B cell (primary cell): Measurements from ENCODE around the gene UCP2. TPM values are rescaled to one million over a fixed set of nuclear protein-coding genes. Genes with fewer than 3 reads are reported as not detected.

Source experiments
- ATAC-seq: fragments of 200-7000 bp; cut with Tn5 transposase; one replicate; pipeline ENCODE4 v1.10.0; 2021; ENCODE audit warnings: low read depth, mild to moderate bottlenecking, moderate number of reproducible peaks, moderate library complexity
- CTCF ChIA-PET: fragments of 350-600 bp; sonication (Branson Sonifier 250); formaldehyde crosslinking; loops from one replicate; lab custom pipeline; 2021; ENCODE audit warnings: antibody characterized with exemption, inconsistent platforms; lab: Charles Lee
- POLR2A ChIA-PET: fragments of 350-600 bp; sonication (Branson Sonifier 250); formaldehyde crosslinking; loops from one replicate; lab custom pipeline; 2021; ENCODE audit warnings: antibody characterized with exemption; lab: Charles Lee
- DNase-seq: peaks from one replicate; pipeline ENCODE4 v3.0.0; 2013
- H2AFZ ChIP-seq: 2 replicates; pipeline ENCODE4 v1.6.1; 2012; ENCODE audit warnings: mild to moderate bottlenecking, low read depth, low read length; ENCODE audit not compliant: insufficient read depth, poor library complexity, severe bottlenecking
- H3K27ac ChIP-seq, 2 donors: 1 replicate in 1 of 2; 2 replicates in 1 of 2; pipeline ENCODE4 v1.5.1; 2012 to 2013; ENCODE audit warnings: low read length in 2 of 2, mild to moderate bottlenecking in 2 of 2, moderate library complexity in 1 of 2
- H3K27me3 ChIP-seq, 4 experiments: fragments of 200-600 bp in 1 of 4; sonication (generic) in 1 of 4; replicated peaks in 1 of 4; 1 replicate in 2 of 4; 2 replicates in 2 of 4; pipeline versions ENCODE4 v1.6.1 to v1.7.0; 2013 to 2016; ENCODE audit warnings: low read length in 3 of 4, mild to moderate bottlenecking in 2 of 4, mixed read lengths in 1 of 4, moderate library complexity in 1 of 4; ENCODE audit not compliant: insufficient read depth in 4 of 4, control insufficient read depth in 3 of 4; ENCODE audit errors: control extremely low read depth in 1 of 4
- H3K36me3 ChIP-seq, 2 experiments: replicated peaks in 1 of 2; 1 replicate in 1 of 2; 2 replicates in 1 of 2; pipeline versions ENCODE4 v1.6.1 to v1.7.1; 2013; ENCODE audit warnings: low read length in 1 of 2; ENCODE audit not compliant: insufficient read depth in 2 of 2, control insufficient read depth in 1 of 2; ENCODE audit errors: control extremely low read depth in 1 of 2, extremely low read depth in 1 of 2
- H3K4me1 ChIP-seq, 2 donors: fragments of 200-600 bp in 1 of 2; sonication (generic) in 1 of 2; 1 replicate in 1 of 2; 2 replicates in 1 of 2; pipeline versions ENCODE4 v1.5.1 to v1.6.1; 2013 to 2017; ENCODE audit warnings: low read length in 2 of 2; ENCODE audit not compliant: control insufficient read depth in 2 of 2, insufficient read depth in 2 of 2
- H3K4me2 ChIP-seq: replicated peaks from 2 replicates; pipeline ENCODE3; 2012; ENCODE audit warnings: mild to moderate bottlenecking, low read depth, low read length; ENCODE audit not compliant: poor library complexity, severe bottlenecking
- H3K4me3 ChIP-seq, 5 experiments: fragments of 200-600 bp in 1 of 5; sonication (generic) in 1 of 5; 1 replicate in 3 of 5; 2 replicates in 2 of 5; pipeline versions ENCODE4 v1.5.1 to v1.7.0; 2011 to 2016; ENCODE audit warnings: low read length in 4 of 5, mild to moderate bottlenecking in 4 of 5, low read depth in 2 of 5, control low read depth in 1 of 5, moderate library complexity in 1 of 5; ENCODE audit not compliant: insufficient read depth in 1 of 5; ENCODE audit errors: control extremely low read depth in 1 of 5, extremely low read depth in 1 of 5
- H3K79me2 ChIP-seq: fragments of 200-600 bp; sonication (generic); one replicate; pipeline ENCODE4 v1.6.0; 2016; ENCODE audit warnings: low read length; ENCODE audit not compliant: control insufficient read depth, insufficient read depth
- H3K9ac ChIP-seq: fragments of 200-600 bp; sonication (generic); 2 replicates; pipeline ENCODE4 v1.6.1; 2017; ENCODE audit warnings: mild to moderate bottlenecking, low read length, moderate library complexity
- H3K9me3 ChIP-seq, 3 donors: one replicate each; pipeline versions ENCODE4 v1.6.1 to v1.7.1; 2013; ENCODE audit warnings: low read length in 2 of 3; ENCODE audit not compliant: control insufficient read depth in 2 of 3, insufficient read depth in 1 of 3; ENCODE audit errors: control extremely low read depth in 1 of 3
- H4K20me1 ChIP-seq: 2 replicates; pipeline ENCODE4 v1.6.0; 2012; ENCODE audit warnings: mild to moderate bottlenecking, low read length; ENCODE audit not compliant: insufficient read depth, control insufficient read depth, poor library complexity, severe bottlenecking
- H3K27ac Mint-ChIP-seq: one replicate; pipeline ENCODE4 v1.8.0; 2021; ENCODE audit warnings: mixed read lengths
- H3K27me3 Mint-ChIP-seq: one replicate; pipeline ENCODE4 v1.8.0; 2021; ENCODE audit warnings: mixed read lengths
- H3K4me1 Mint-ChIP-seq: one replicate; pipeline ENCODE4 v1.8.0; 2021; ENCODE audit warnings: mixed read lengths
- H3K4me3 Mint-ChIP-seq: one replicate; pipeline ENCODE4 v1.8.0; 2021; ENCODE audit warnings: mixed read lengths
- H3K9me3 Mint-ChIP-seq: one replicate; pipeline ENCODE4 v1.8.0; 2022; ENCODE audit warnings: mixed read lengths; ENCODE audit not compliant: insufficient read depth
- EZH2 ChIP-seq: IDR thresholded peaks from 2 replicates; pipeline ENCODE4 v1.6.1; 2012; ENCODE audit warnings: borderline replicate concordance, low read depth, mild to moderate bottlenecking, moderate library complexity, low read length; ENCODE audit not compliant: insufficient read depth, poor library complexity, severe bottlenecking
- WGBS: methylation state at CpG from one replicate; pipeline ENCODE4 v1.1.5; 2013; ENCODE audit warnings: missing lambda C conversion rate; ENCODE audit not compliant: insufficient coverage; 5-methylcytosine and 5-hydroxymethylcytosine counted together
- intact Hi-C: fragments of 100-400 bp; cut with micrococcal nuclease; formaldehyde crosslinking; loops from one replicate; pipeline ENCODE4 v1.10.0; 2022
- polyA plus RNA-seq: library from polyadenylated mRNA; depleted of rRNA; stranded (reverse); fragments of >200 nt; gene quantifications from 2 replicates; pipeline ENCODE4 v1.2.3, GENCODE V29; 2012
- total RNA-seq, 2 donors: library from RNA; stranded (reverse); fragments of 120-200 nt in 1 of 2; gene quantifications; 1 replicate in 1 of 2; 2 replicates in 1 of 2; pipeline versions ENCODE4 v1.2.3 to v1.2.4, GENCODE V29; 2013 to 2022
- TF ChIP-seq, protein P1 (sequence below): fragments of 200-600 bp; IDR thresholded peaks from one replicate; pipeline ENCODE4 v1.8.0; 2022; ENCODE audit warnings: antibody characterized with exemption, mild to moderate bottlenecking

Gene UCP2
- total and polyA plus RNA-seq, 2 donors (not counting 1 experiment from before 2014, with no cell fraction given): 613 to 697 TPM

DNA sequence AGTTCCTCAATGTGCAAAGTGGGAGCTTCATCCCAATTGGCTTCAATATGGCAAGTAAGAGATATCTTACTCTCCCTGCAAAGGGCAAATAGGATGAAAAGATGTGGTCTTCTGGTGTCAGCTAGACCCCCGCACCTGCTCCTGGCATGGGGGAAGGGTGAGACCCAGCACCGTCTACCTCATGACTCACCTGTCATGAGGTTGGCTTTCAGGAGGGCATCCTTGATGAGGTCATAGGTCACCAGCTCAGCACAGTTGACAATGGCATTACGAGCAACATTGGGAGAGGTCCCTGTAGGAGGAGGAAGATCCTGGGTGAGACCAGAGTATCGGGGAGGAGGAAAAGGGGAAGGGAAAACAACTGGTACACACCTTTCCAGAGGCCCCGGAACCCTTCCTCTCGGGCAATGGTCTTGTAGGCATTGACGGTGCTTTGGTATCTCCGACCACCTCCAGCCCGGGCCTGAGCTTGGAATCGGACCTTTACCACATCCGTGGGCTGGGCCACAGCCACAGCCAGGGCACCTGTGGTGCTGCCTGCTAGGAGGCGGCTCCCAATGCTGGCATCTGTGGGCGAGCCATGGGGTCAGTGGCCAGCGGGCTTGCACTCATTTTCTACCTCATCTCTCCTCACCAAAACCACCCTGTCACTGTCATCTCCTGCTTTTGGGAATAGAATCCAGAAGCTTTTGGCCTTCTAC lies 6.0 kb downstream of the UCP2 start:
- H3K27ac Mint-ChIP-seq: peak overlapping the region; percentile 89
- peaks cover 97% of the 10 kb centered on the region for H3K4me1 Mint-ChIP-seq
- peak overlapping the region; percentile 32 for H3K4me3 Mint-ChIP-seq
- H3K27me3 ChIP-seq: no peaks in the 10 kb centered on the region
- H3K27me3 Mint-ChIP-seq: no peaks in the 10 kb centered on the region
- H3K4me1 ChIP-seq: peaks cover 91 to 97% of the 10 kb centered on the region in 2 donors
- ATAC-seq (no peak), DNase-seq (no peak)
- no peaks in the 10 kb centered on the region for H3K9me3 Mint-ChIP-seq
- H3K4me3 ChIP-seq: no peak overlapping the region
- H3K79me2 ChIP-seq: peaks cover 47% of the 10 kb centered on the region
- ChIA-PET POLR2A (interaction anchor here (0.7 to 8.8 kb wide), 2 partner anchors 6 to 15 kb away, joined by 3 to 155 read pairs; no protein-coding TSS in a partner anchor), CTCF (interaction anchor here (0.6 to 1.7 kb wide), 6 partner anchors 12 to 59 kb away, joined by 3 to 5 read pairs (median 4); no protein-coding TSS in a partner anchor)
- no peak overlapping the region for H2AFZ ChIP-seq
- intact Hi-C loops: no loop called here
- TF ChIP-seq, protein P1, sequence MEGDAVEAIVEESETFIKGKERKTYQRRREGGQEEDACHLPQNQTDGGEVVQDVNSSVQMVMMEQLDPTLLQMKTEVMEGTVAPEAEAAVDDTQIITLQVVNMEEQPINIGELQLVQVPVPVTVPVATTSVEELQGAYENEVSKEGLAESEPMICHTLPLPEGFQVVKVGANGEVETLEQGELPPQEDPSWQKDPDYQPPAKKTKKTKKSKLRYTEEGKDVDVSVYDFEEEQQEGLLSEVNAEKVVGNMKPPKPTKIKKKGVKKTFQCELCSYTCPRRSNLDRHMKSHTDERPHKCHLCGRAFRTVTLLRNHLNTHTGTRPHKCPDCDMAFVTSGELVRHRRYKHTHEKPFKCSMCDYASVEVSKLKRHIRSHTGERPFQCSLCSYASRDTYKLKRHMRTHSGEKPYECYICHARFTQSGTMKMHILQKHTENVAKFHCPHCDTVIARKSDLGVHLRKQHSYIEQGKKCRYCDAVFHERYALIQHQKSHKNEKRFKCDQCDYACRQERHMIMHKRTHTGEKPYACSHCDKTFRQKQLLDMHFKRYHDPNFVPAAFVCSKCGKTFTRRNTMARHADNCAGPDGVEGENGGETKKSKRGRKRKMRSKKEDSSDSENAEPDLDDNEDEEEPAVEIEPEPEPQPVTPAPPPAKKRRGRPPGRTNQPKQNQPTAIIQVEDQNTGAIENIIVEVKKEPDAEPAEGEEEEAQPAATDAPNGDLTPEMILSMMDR: no peak
- TF ChIP-seq EZH2: no peak
- H3K9ac ChIP-seq: no peak overlapping the region
- no peaks in the 10 kb centered on the region for H3K9me3 ChIP-seq
- WGBS: 96% methylated on average over 13 of the region's 14 CpGs
- H4K20me1 ChIP-seq: peaks cover 69% of the 10 kb centered on the region
- H3K27ac ChIP-seq: peak overlapping the region; percentile 94 to 99
- H3K36me3 ChIP-seq: peaks cover 26 to 74% of the 10 kb centered on the region in 2 experiments
- peak overlapping the region; percentile 96 for H3K4me2 ChIP-seq

DNA sequence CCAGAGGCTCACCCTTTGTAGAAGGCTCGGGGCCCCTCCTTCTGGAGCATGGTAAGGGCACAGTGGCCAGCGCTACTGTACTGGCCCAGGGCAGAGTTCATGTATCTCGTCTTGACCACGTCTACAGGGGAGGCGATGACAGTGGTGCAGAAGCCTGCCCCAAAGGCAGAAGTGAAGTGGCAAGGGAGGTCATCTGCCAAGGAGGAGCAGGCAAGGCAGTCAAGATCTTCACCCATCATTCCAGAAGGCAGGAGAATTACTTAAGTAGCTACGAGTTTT lies 7.2 kb downstream of the UCP2 start:
- peak overlapping the region; percentile 33 for H3K4me3 Mint-ChIP-seq
- Histone ChIP-seq H3K79me2 (peaks cover 35% of the 10 kb centered on the region), H3K27ac (peak overlapping the region in 1 of 2 donors; percentile 94), H3K4me3 (no peak overlapping the region), H3K4me1 (peaks cover 95 to 98% of the 10 kb centered on the region in 2 donors), H3K27me3 (no peaks in the 10 kb centered on the region), H3K36me3 (peaks cover 19 to 62% of the 10 kb centered on the region in 2 experiments), H2AFZ (no peak overlapping the region), H3K4me2 (peak overlapping the region; percentile 60), H3K9ac (no peak overlapping the region), H4K20me1 (peaks cover 64% of the 10 kb centered on the region), H3K9me3 (no peaks in the 10 kb centered on the region)
- WGBS: 92% methylated on average over 6 of the region's 6 CpGs
- peaks cover 97% of the 10 kb centered on the region for H3K4me1 Mint-ChIP-seq
- POLR2A ChIA-PET: interaction anchor here (0.6 to 9.4 kb wide), 2 partner anchors 6 to 18 kb away, joined by 5 to 155 read pairs; partner anchors contain the start of gene UCP2
- CTCF ChIA-PET: interaction anchor here (1.4 kb wide), 1 partner anchor 19 kb away, joined by 4 read pairs; no protein-coding TSS in a partner anchor
- H3K9me3 Mint-ChIP-seq: no peaks in the 10 kb centered on the region
- TF ChIP-seq, protein P1: no peak
- TF ChIP-seq EZH2: no peak
- H3K27me3 Mint-ChIP-seq: no peaks in the 10 kb centered on the region
- H3K27ac Mint-ChIP-seq: peak overlapping the region; percentile 89
- DNase-seq: no peak
- no peak for ATAC-seq
- intact Hi-C loops: no loop called here
